WTC11 (cell line): Measurements from ENCODE around the gene CST1. TPM values are rescaled to one million over a fixed set of nuclear protein-coding genes. Genes with fewer than 3 reads are reported as not detected.

Source experiments
- ATAC-seq: fragments of 200-7000 bp; cut with Tn5 transposase; 2 replicates; pipeline ENCODE4 v1.10.0; 2021; ENCODE audit warnings: mild to moderate bottlenecking, moderate library complexity
- CTCF ChIA-PET: fragments of 300-600 bp; sonication (Branson Sonifier 250); formaldehyde crosslinking; loops from one replicate; lab custom pipeline; 2021; ENCODE audit warnings: antibody characterized with exemption; lab: Charles Lee
- POLR2A ChIA-PET: fragments of 350-600 bp; sonication (Branson Sonifier 250); formaldehyde crosslinking; loops from one replicate; lab custom pipeline; 2021; ENCODE audit warnings: antibody characterized with exemption; lab: Charles Lee
- DNase-seq: peaks from one replicate; pipeline ENCODE4 v3.0.0; 2021; ENCODE audit warnings: low spot score
- H3K27ac Mint-ChIP-seq: 2 replicates; pipeline ENCODE4 v1.8.0; 2021; ENCODE audit warnings: mixed read lengths
- H3K27me3 Mint-ChIP-seq: 2 replicates; pipeline ENCODE4 v1.8.0; 2021; ENCODE audit warnings: low read depth, mild to moderate bottlenecking, moderate library complexity, mixed read lengths
- H3K36me3 Mint-ChIP-seq: 2 replicates; pipeline ENCODE4 v1.8.0; 2021; ENCODE audit warnings: mixed read lengths
- H3K4me1 Mint-ChIP-seq: 2 replicates; pipeline ENCODE4 v1.8.0; 2022; ENCODE audit warnings: mixed read lengths
- H3K4me3 Mint-ChIP-seq: 2 replicates; pipeline ENCODE4 v1.8.0; 2021; ENCODE audit warnings: mild to moderate bottlenecking, moderate library complexity, mixed read lengths
- H3K9me3 Mint-ChIP-seq: 2 replicates; pipeline ENCODE4 v1.8.0; 2021; ENCODE audit warnings: mixed read lengths
- CREB1 ChIP-seq: sonication (generic); formaldehyde crosslinking; IDR thresholded peaks from 2 replicates; pipeline ENCODE4 v1.8.0; 2023; ENCODE audit warnings: mild to moderate bottlenecking, missing genetic modification reagents
- ETV6 ChIP-seq: sonication (generic); formaldehyde crosslinking; IDR thresholded peaks from 2 replicates; pipeline ENCODE4 v1.8.1; 2022; ENCODE audit warnings: mild to moderate bottlenecking, missing genetic modification reagents
- FOXK1 ChIP-seq: sonication (generic); formaldehyde crosslinking; IDR thresholded peaks from 2 replicates; pipeline ENCODE4 v1.8.0; 2022; ENCODE audit warnings: mild to moderate bottlenecking, moderate library complexity, missing genetic modification reagents
- FOXP1 ChIP-seq: sonication (generic); formaldehyde crosslinking; IDR thresholded peaks from 2 replicates; pipeline ENCODE4 v1.8.0; 2022; ENCODE audit warnings: missing genetic modification reagents, mild to moderate bottlenecking, moderate library complexity, borderline replicate concordance
- GABPB1 ChIP-seq: sonication (generic); formaldehyde crosslinking; IDR thresholded peaks from 2 replicates; pipeline ENCODE4 v1.8.1; 2023; ENCODE audit warnings: mild to moderate bottlenecking, missing genetic modification reagents
- GRHL2 ChIP-seq: fragments of 250-450 bp; sonication (Bioruptor Pico); IDR thresholded peaks from 2 replicates; pipeline ENCODE4 v1.8.0; 2022; ENCODE audit warnings: mild to moderate bottlenecking, moderate library complexity; ENCODE audit not compliant: insufficient replicate concordance, severe bottlenecking
- NFATC4 ChIP-seq: fragments of 250-450 bp; sonication (Bioruptor Pico); IDR thresholded peaks from 2 replicates; pipeline ENCODE4 v1.9.0; 2021; ENCODE audit warnings: mild to moderate bottlenecking
- TCF7 ChIP-seq: sonication (generic); formaldehyde crosslinking; IDR thresholded peaks from 2 replicates; pipeline ENCODE4 v1.8.0; 2022; ENCODE audit warnings: mild to moderate bottlenecking, low read depth, missing genetic modification reagents, moderate library complexity
- ZNF219 ChIP-seq: sonication (generic); formaldehyde crosslinking; IDR thresholded peaks from 2 replicates; pipeline ENCODE4 v1.8.0; 2023; ENCODE audit warnings: missing genetic modification reagents, mild to moderate bottlenecking, borderline replicate concordance
- total RNA-seq: library from RNA; stranded (reverse); gene quantifications from 3 replicates; pipeline ENCODE4 v1.2.3, GENCODE V29; 2021
- TF ChIP-seq, protein P1 (sequence below): fragments of 250-450 bp; sonication (Bioruptor Pico); IDR thresholded peaks from 2 replicates; pipeline ENCODE4 v1.8.0; 2021; ENCODE audit warnings: mild to moderate bottlenecking
- TF ChIP-seq, protein P2 (sequence below): fragments of 250-450 bp; sonication (Bioruptor Pico); IDR thresholded peaks from 2 replicates; pipeline ENCODE4 v1.9.0; 2021; ENCODE audit warnings: mild to moderate bottlenecking, borderline replicate concordance
- TF ChIP-seq, protein P3 (sequence below): sonication (generic); formaldehyde crosslinking; conservative IDR thresholded peaks from 2 replicates; pipeline ENCODE4 v1.8.1; 2022; ENCODE audit warnings: mild to moderate bottlenecking, missing genetic modification reagents
- TF ChIP-seq, protein P4 (sequence below): sonication (generic); formaldehyde crosslinking; IDR thresholded peaks from 2 replicates; pipeline ENCODE4 v1.8.0; 2022; ENCODE audit warnings: mild to moderate bottlenecking, missing genetic modification reagents
- TF ChIP-seq, protein P5 (sequence below): sonication (generic); formaldehyde crosslinking; IDR thresholded peaks from 2 replicates; pipeline ENCODE4 v1.8.0; 2022; ENCODE audit warnings: missing genetic modification reagents
- TF ChIP-seq, protein P6 (sequence below): sonication (generic); formaldehyde crosslinking; IDR thresholded peaks from 2 replicates; pipeline ENCODE4 v1.8.0; 2023; ENCODE audit warnings: missing genetic modification reagents

Gene CST1
- total RNA-seq, 1 experiment from 2014 or later: 4.5 TPM

DNA sequence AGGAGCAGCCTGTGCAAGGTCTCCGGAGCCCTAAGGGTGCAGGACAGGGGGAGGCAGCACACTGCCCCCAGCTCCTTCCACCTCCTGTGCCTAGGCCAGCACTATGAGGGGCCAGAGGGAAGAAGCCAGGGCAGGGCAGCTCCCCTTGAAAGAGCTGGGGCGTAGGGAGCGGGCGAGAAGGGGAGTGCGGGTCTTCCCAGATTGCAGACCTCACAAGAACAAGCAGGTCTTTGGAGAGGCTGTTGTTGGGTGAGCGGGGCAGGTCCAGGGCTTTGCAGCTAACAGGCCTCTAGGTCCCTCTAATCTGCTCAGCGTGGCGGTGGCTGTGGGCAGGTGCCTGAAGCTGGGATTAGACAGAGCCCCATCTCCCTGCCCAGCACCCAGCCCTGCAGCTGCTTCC lies 22.4 kb upstream of the CST1 start:
- Mint-ChIP-seq H3K4me1 (peaks cover 10% of the 10 kb centered on the region), H3K27me3 (peaks cover 73% of the 10 kb centered on the region), H3K9me3 (0 out of 2 replicates have a peak, but pooled peaks cover 4% of the 10 kb centered on the region), H3K27ac (no peak overlapping the region), H3K4me3 (no peak overlapping the region), H3K36me3 (no peaks in the 10 kb centered on the region)
- CTCF ChIA-PET: no interaction called here
- TF ChIP-seq, protein P1, sequence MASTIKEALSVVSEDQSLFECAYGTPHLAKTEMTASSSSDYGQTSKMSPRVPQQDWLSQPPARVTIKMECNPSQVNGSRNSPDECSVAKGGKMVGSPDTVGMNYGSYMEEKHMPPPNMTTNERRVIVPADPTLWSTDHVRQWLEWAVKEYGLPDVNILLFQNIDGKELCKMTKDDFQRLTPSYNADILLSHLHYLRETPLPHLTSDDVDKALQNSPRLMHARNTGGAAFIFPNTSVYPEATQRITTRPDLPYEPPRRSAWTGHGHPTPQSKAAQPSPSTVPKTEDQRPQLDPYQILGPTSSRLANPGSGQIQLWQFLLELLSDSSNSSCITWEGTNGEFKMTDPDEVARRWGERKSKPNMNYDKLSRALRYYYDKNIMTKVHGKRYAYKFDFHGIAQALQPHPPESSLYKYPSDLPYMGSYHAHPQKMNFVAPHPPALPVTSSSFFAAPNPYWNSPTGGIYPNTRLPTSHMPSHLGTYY (CRISPR knock-in tag): no peak
- TF ChIP-seq, protein P2, sequence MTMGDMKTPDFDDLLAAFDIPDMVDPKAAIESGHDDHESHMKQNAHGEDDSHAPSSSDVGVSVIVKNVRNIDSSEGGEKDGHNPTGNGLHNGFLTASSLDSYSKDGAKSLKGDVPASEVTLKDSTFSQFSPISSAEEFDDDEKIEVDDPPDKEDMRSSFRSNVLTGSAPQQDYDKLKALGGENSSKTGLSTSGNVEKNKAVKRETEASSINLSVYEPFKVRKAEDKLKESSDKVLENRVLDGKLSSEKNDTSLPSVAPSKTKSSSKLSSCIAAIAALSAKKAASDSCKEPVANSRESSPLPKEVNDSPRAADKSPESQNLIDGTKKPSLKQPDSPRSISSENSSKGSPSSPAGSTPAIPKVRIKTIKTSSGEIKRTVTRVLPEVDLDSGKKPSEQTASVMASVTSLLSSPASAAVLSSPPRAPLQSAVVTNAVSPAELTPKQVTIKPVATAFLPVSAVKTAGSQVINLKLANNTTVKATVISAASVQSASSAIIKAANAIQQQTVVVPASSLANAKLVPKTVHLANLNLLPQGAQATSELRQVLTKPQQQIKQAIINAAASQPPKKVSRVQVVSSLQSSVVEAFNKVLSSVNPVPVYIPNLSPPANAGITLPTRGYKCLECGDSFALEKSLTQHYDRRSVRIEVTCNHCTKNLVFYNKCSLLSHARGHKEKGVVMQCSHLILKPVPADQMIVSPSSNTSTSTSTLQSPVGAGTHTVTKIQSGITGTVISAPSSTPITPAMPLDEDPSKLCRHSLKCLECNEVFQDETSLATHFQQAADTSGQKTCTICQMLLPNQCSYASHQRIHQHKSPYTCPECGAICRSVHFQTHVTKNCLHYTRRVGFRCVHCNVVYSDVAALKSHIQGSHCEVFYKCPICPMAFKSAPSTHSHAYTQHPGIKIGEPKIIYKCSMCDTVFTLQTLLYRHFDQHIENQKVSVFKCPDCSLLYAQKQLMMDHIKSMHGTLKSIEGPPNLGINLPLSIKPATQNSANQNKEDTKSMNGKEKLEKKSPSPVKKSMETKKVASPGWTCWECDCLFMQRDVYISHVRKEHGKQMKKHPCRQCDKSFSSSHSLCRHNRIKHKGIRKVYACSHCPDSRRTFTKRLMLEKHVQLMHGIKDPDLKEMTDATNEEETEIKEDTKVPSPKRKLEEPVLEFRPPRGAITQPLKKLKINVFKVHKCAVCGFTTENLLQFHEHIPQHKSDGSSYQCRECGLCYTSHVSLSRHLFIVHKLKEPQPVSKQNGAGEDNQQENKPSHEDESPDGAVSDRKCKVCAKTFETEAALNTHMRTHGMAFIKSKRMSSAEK (CRISPR knock-in tag): no peak
- TF ChIP-seq, protein P3, sequence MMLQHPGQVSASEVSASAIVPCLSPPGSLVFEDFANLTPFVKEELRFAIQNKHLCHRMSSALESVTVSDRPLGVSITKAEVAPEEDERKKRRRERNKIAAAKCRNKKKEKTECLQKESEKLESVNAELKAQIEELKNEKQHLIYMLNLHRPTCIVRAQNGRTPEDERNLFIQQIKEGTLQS (CRISPR knock-in tag): no peak
- TF ChIP-seq, protein P4, sequence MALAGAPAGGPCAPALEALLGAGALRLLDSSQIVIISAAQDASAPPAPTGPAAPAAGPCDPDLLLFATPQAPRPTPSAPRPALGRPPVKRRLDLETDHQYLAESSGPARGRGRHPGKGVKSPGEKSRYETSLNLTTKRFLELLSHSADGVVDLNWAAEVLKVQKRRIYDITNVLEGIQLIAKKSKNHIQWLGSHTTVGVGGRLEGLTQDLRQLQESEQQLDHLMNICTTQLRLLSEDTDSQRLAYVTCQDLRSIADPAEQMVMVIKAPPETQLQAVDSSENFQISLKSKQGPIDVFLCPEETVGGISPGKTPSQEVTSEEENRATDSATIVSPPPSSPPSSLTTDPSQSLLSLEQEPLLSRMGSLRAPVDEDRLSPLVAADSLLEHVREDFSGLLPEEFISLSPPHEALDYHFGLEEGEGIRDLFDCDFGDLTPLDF (CRISPR knock-in tag): no peak
- TF ChIP-seq NFATC4 (CRISPR knock-in tag) (no peak), FOXP1 (CRISPR knock-in tag) (no peak), FOXK1 (CRISPR knock-in tag) (no peak), CREB1 (CRISPR knock-in tag) (no peak), GABPB1 (CRISPR knock-in tag) (no peak), ZNF219 (CRISPR knock-in tag) (no peak), GRHL2 (no peak), TCF7 (CRISPR knock-in tag) (no peak), ETV6 (no peak)
- TF ChIP-seq, protein P5, sequence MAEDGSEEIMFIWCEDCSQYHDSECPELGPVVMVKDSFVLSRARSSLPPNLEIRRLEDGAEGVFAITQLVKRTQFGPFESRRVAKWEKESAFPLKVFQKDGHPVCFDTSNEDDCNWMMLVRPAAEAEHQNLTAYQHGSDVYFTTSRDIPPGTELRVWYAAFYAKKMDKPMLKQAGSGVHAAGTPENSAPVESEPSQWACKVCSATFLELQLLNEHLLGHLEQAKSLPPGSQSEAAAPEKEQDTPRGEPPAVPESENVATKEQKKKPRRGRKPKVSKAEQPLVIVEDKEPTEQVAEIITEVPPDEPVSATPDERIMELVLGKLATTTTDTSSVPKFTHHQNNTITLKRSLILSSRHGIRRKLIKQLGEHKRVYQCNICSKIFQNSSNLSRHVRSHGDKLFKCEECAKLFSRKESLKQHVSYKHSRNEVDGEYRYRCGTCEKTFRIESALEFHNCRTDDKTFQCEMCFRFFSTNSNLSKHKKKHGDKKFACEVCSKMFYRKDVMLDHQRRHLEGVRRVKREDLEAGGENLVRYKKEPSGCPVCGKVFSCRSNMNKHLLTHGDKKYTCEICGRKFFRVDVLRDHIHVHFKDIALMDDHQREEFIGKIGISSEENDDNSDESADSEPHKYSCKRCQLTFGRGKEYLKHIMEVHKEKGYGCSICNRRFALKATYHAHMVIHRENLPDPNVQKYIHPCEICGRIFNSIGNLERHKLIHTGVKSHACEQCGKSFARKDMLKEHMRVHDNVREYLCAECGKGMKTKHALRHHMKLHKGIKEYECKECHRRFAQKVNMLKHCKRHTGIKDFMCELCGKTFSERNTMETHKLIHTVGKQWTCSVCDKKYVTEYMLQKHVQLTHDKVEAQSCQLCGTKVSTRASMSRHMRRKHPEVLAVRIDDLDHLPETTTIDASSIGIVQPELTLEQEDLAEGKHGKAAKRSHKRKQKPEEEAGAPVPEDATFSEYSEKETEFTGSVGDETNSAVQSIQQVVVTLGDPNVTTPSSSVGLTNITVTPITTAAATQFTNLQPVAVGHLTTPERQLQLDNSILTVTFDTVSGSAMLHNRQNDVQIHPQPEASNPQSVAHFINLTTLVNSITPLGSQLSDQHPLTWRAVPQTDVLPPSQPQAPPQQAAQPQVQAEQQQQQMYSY (CRISPR knock-in tag): no peak
- TF ChIP-seq, protein P6, sequence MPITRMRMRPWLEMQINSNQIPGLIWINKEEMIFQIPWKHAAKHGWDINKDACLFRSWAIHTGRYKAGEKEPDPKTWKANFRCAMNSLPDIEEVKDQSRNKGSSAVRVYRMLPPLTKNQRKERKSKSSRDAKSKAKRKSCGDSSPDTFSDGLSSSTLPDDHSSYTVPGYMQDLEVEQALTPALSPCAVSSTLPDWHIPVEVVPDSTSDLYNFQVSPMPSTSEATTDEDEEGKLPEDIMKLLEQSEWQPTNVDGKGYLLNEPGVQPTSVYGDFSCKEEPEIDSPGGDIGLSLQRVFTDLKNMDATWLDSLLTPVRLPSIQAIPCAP (CRISPR knock-in tag): no peak
- DNase-seq (no peak), ATAC-seq (no peak)
- POLR2A ChIA-PET: no interaction called here
